WTC11 (cell line): Measurements from ENCODE around the gene CPT2. TPM values are rescaled to one million over a fixed set of nuclear protein-coding genes. Genes with fewer than 3 reads are reported as not detected.

ENCODE experiments used
- ATAC-seq: fragments of 200-7000 bp; cut with Tn5 transposase; 2 replicates; pipeline ENCODE4 v1.10.0; 2021; ENCODE audit warnings: mild to moderate bottlenecking, moderate library complexity
- CTCF ChIA-PET: fragments of 300-600 bp; sonication (Branson Sonifier 250); formaldehyde crosslinking; loops from one replicate; lab custom pipeline; 2021; ENCODE audit warnings: antibody characterized with exemption; lab: Charles Lee
- POLR2A ChIA-PET: fragments of 350-600 bp; sonication (Branson Sonifier 250); formaldehyde crosslinking; loops from one replicate; lab custom pipeline; 2021; ENCODE audit warnings: antibody characterized with exemption; lab: Charles Lee
- DNase-seq: peaks from one replicate; pipeline ENCODE4 v3.0.0; 2021; ENCODE audit warnings: low spot score
- H3K27ac Mint-ChIP-seq: 2 replicates; pipeline ENCODE4 v1.8.0; 2021; ENCODE audit warnings: mixed read lengths
- H3K27me3 Mint-ChIP-seq: 2 replicates; pipeline ENCODE4 v1.8.0; 2021; ENCODE audit warnings: low read depth, mild to moderate bottlenecking, moderate library complexity, mixed read lengths
- H3K36me3 Mint-ChIP-seq: 2 replicates; pipeline ENCODE4 v1.8.0; 2021; ENCODE audit warnings: mixed read lengths
- H3K4me1 Mint-ChIP-seq: 2 replicates; pipeline ENCODE4 v1.8.0; 2022; ENCODE audit warnings: mixed read lengths
- H3K4me3 Mint-ChIP-seq: 2 replicates; pipeline ENCODE4 v1.8.0; 2021; ENCODE audit warnings: mild to moderate bottlenecking, moderate library complexity, mixed read lengths
- H3K9me3 Mint-ChIP-seq: 2 replicates; pipeline ENCODE4 v1.8.0; 2021; ENCODE audit warnings: mixed read lengths
- AR ChIP-seq: fragments of 250-450 bp; sonication (Bioruptor Pico); IDR thresholded peaks from 2 replicates; pipeline ENCODE4 v1.9.0; 2021; ENCODE audit warnings: mild to moderate bottlenecking
- ATF1 ChIP-seq: sonication (generic); formaldehyde crosslinking; IDR thresholded peaks from 2 replicates; pipeline ENCODE4 v1.8.1; 2023; ENCODE audit warnings: mild to moderate bottlenecking, moderate library complexity, missing genetic modification reagents
- ESRRA ChIP-seq: sonication (generic); formaldehyde crosslinking; IDR thresholded peaks from 2 replicates; pipeline ENCODE4 v1.8.1; 2022; ENCODE audit warnings: mild to moderate bottlenecking, missing genetic modification reagents, borderline replicate concordance
- FOXK1 ChIP-seq: sonication (generic); formaldehyde crosslinking; IDR thresholded peaks from 2 replicates; pipeline ENCODE4 v1.8.0; 2022; ENCODE audit warnings: mild to moderate bottlenecking, moderate library complexity, missing genetic modification reagents
- GABPB1 ChIP-seq: sonication (generic); formaldehyde crosslinking; IDR thresholded peaks from 2 replicates; pipeline ENCODE4 v1.8.1; 2023; ENCODE audit warnings: mild to moderate bottlenecking, missing genetic modification reagents
- IRF1 ChIP-seq: sonication (generic); formaldehyde crosslinking; IDR thresholded peaks from 2 replicates; pipeline ENCODE4 v1.8.0; 2023; ENCODE audit warnings: missing genetic modification reagents
- JAZF1 ChIP-seq: fragments of 250-450 bp; sonication (Bioruptor Pico); IDR thresholded peaks from 2 replicates; pipeline ENCODE4 v1.9.0; 2021; ENCODE audit warnings: moderate library complexity, mild to moderate bottlenecking, inconsistent platforms
- JUN ChIP-seq: sonication (generic); formaldehyde crosslinking; IDR thresholded peaks from 2 replicates; pipeline ENCODE4 v1.8.0; 2023; ENCODE audit warnings: mild to moderate bottlenecking, missing genetic modification reagents
- MAX ChIP-seq: sonication (generic); formaldehyde crosslinking; IDR thresholded peaks from 2 replicates; pipeline ENCODE4 v1.8.0; 2022; ENCODE audit warnings: mild to moderate bottlenecking, missing genetic modification reagents
- MLX ChIP-seq: sonication (generic); formaldehyde crosslinking; IDR thresholded peaks from 2 replicates; pipeline ENCODE4 v1.8.1; 2023; ENCODE audit warnings: mild to moderate bottlenecking, missing genetic modification reagents, moderate library complexity
- MXD4 ChIP-seq: fragments of 250-450 bp; sonication (Bioruptor Pico); IDR thresholded peaks from 2 replicates; pipeline ENCODE4 v1.8.0; 2021; ENCODE audit warnings: mild to moderate bottlenecking, moderate library complexity, borderline replicate concordance
- NFATC4 ChIP-seq: fragments of 250-450 bp; sonication (Bioruptor Pico); IDR thresholded peaks from 2 replicates; pipeline ENCODE4 v1.9.0; 2021; ENCODE audit warnings: mild to moderate bottlenecking
- NFYB ChIP-seq: sonication (generic); formaldehyde crosslinking; conservative IDR thresholded peaks from 2 replicates; pipeline ENCODE4 v1.8.0; 2022; ENCODE audit warnings: low read depth, missing genetic modification reagents
- NR2C2 ChIP-seq: sonication (generic); formaldehyde crosslinking; IDR thresholded peaks from 2 replicates; pipeline ENCODE4 v1.8.0; 2022; ENCODE audit warnings: mild to moderate bottlenecking, missing genetic modification reagents
- PRRX2 ChIP-seq: fragments of 250-450 bp; sonication (Bioruptor Pico); IDR thresholded peaks from 2 replicates; pipeline ENCODE4 v1.8.0; 2021; ENCODE audit warnings: mild to moderate bottlenecking
- SMAD4 ChIP-seq: sonication (generic); formaldehyde crosslinking; IDR thresholded peaks from 2 replicates; pipeline ENCODE4 v1.8.0; 2022; ENCODE audit warnings: mild to moderate bottlenecking, missing genetic modification reagents
- STAT6 ChIP-seq: sonication (generic); formaldehyde crosslinking; conservative IDR thresholded peaks from 2 replicates; pipeline ENCODE4 v1.8.1; 2023; ENCODE audit warnings: mild to moderate bottlenecking, low read depth, missing genetic modification reagents, moderate library complexity
- TEAD1 ChIP-seq: sonication (generic); formaldehyde crosslinking; IDR thresholded peaks from 2 replicates; pipeline ENCODE4 v1.8.0; 2022; ENCODE audit warnings: mild to moderate bottlenecking, missing genetic modification reagents
- TP53 ChIP-seq: sonication (generic); formaldehyde crosslinking; IDR thresholded peaks from 2 replicates; pipeline ENCODE4 v1.8.1; 2023; ENCODE audit warnings: mild to moderate bottlenecking, missing genetic modification reagents
- USF1 ChIP-seq: sonication (generic); formaldehyde crosslinking; IDR thresholded peaks from 2 replicates; pipeline ENCODE4 v1.8.0; 2022; ENCODE audit warnings: mild to moderate bottlenecking, missing genetic modification reagents
- ZNF317 ChIP-seq: sonication (generic); formaldehyde crosslinking; IDR thresholded peaks from 2 replicates; pipeline ENCODE4 v1.8.1; 2023; ENCODE audit warnings: low read depth, mild to moderate bottlenecking, moderate library complexity, missing genetic modification reagents, borderline replicate concordance
- ZNF423 ChIP-seq: fragments of 250-450 bp; sonication (Bioruptor Pico); IDR thresholded peaks from 2 replicates; pipeline ENCODE4 v2.1.2; 2022; ENCODE audit warnings: mild to moderate bottlenecking, moderate library complexity
- ZNF671 ChIP-seq: fragments of 250-450 bp; sonication (Bioruptor Pico); IDR thresholded peaks from 2 replicates; pipeline ENCODE4 v1.8.0; 2021; ENCODE audit warnings: mild to moderate bottlenecking
- total RNA-seq: library from RNA; stranded (reverse); gene quantifications from 3 replicates; pipeline ENCODE4 v1.2.3, GENCODE V29; 2021

The CPT2 gene
- total RNA-seq, 1 experiment from 2014 or later, result 33.7 TPM

- ChIA-PET POLR2A (no interaction called here), CTCF (interaction anchor here (0.8 kb wide), 1 partner anchor 25 kb away, joined by 3 read pairs; no protein-coding TSS in a partner anchor)
- H3K27ac Mint-ChIP-seq, result no peak overlapping the region
- DNase-seq (no peak), ATAC-seq (no peak)
- peaks cover 80% of the 10 kb centered on the region for H3K36me3 Mint-ChIP-seq
- no peaks in the 10 kb centered on the region for H3K27me3 Mint-ChIP-seq
- H3K4me3 Mint-ChIP-seq, result no peak overlapping the region
- TF ChIP-seq MAX (CRISPR knock-in tag) (no peak), ATF1 (CRISPR knock-in tag) (no peak), PRRX2 (CRISPR knock-in tag) (no peak), MXD4 (no peak), ZNF671 (CRISPR knock-in tag) (no peak), JAZF1 (no peak), IRF1 (CRISPR knock-in tag) (no peak), NFATC4 (no peak), ZNF423 (CRISPR knock-in tag) (no peak), SMAD4 (CRISPR knock-in tag) (no peak), USF1 (CRISPR knock-in tag) (no peak), STAT6 (CRISPR knock-in tag) (no peak), AR (CRISPR knock-in tag) (no peak), GABPB1 (CRISPR knock-in tag) (no peak), FOXK1 (CRISPR knock-in tag) (no peak), TP53 (no peak), JUN (CRISPR knock-in tag) (no peak), NR2C2 (CRISPR knock-in tag) (no peak)
- TF ChIP-seq, all 79 proteins: peak for 0
- Mint-ChIP-seq H3K4me1 (no peaks in the 10 kb centered on the region), H3K9me3 (no peaks in the 10 kb centered on the region)
Observed at GRCh38 chr1:53254011-53254640, 57.5 kb downstream of the CPT2 start.

- peaks cover 81% of the 10 kb centered on the region for H3K36me3 Mint-ChIP-seq
- DNase-seq (no peak), ATAC-seq (no peak)
- no peaks in the 10 kb centered on the region for H3K9me3 Mint-ChIP-seq
- no peak overlapping the region for H3K4me3 Mint-ChIP-seq
- POLR2A ChIA-PET, result no interaction called here
- no peaks in the 10 kb centered on the region for H3K27me3 Mint-ChIP-seq
- no peaks in the 10 kb centered on the region for H3K4me1 Mint-ChIP-seq
- CTCF ChIA-PET, result no interaction called here
- H3K27ac Mint-ChIP-seq, result no peak overlapping the region
- TF ChIP-seq TP53 (no peak), STAT6 (CRISPR knock-in tag) (no peak), TEAD1 (CRISPR knock-in tag) (no peak), MLX (CRISPR knock-in tag) (no peak), ZNF317 (no peak), AR (CRISPR knock-in tag) (no peak), FOXK1 (CRISPR knock-in tag) (no peak), NFYB (no peak), ESRRA (CRISPR knock-in tag) (no peak)
Observed at GRCh38 chr1:53255031-53255430, 58.4 kb downstream of the CPT2 start.
